Measurements from ENCODE around the gene RNPS1.

- TF ChIP-seq CTCF (IDR thresholded peaks at IDR 0.05) (no peak), ZFX (IDR thresholded peaks at IDR 0.05; ENCODE audit: borderline replicate concordance) (no peak)
These were observed 32.1 kb downstream of the RNPS1 start for GRCh38 chr16:2235695-2236336.

All from 22Rv1 (cell line).